Activated T-helper 2 cell treated with anti-CD3 and anti-CD28 coated beads, Interferon-gamma antibody, Interleukin-2, Interleukin-4, amounts not matched to agents 10 μg/mL and 5 μg/mL and 100 μg/mL, durations not matched to agents 14 hours and 24 hours and 36 hours (primary cell): Measurements from ENCODE around the gene CYP2W1. TPM values are rescaled to one million over a fixed set of nuclear protein-coding genes. Genes with fewer than 3 reads are reported as not detected.

ENCODE experiments used
- DNase-seq: peaks from one replicate; pipeline ENCODE4 v3.0.0; 2021; ENCODE audit warnings: low spot score
- H3K27ac Mint-ChIP-seq: one replicate; pipeline ENCODE4 v1.8.0; 2021; ENCODE audit warnings: mixed read lengths
- H3K27me3 Mint-ChIP-seq: one replicate; pipeline ENCODE4 v1.8.0; 2021; ENCODE audit warnings: low read depth, mixed read lengths
- H3K36me3 Mint-ChIP-seq: one replicate; pipeline ENCODE4 v1.8.0; 2021; ENCODE audit warnings: low read depth, mixed read lengths
- H3K4me1 Mint-ChIP-seq: one replicate; pipeline ENCODE4 v1.8.0; 2021; ENCODE audit warnings: low read depth, mixed read lengths
- H3K4me3 Mint-ChIP-seq: one replicate; pipeline ENCODE4 v1.8.0; 2021; ENCODE audit warnings: low read depth, mild to moderate bottlenecking, moderate library complexity, mixed read lengths
- H3K9me3 Mint-ChIP-seq: one replicate; pipeline ENCODE4 v1.8.0; 2021; ENCODE audit warnings: mixed read lengths
- intact Hi-C: fragments of 100-400 bp; cut with micrococcal nuclease; formaldehyde crosslinking; loops from one replicate; pipeline ENCODE4 v1.15.1; 2023
- total RNA-seq: library from RNA; stranded (reverse); gene quantifications from 2 replicates; pipeline ENCODE4 v1.2.3, GENCODE V29; 2022

Gene CYP2W1
- total RNA-seq, 1 donor from 2014 or later: not detected

GRCh38 chr7:1005303-1005702 is 22.3 kb downstream of the CYP2W1 start:
- no peak overlapping the region for H3K4me3 Mint-ChIP-seq
- no peaks in the 10 kb centered on the region for H3K9me3 Mint-ChIP-seq
- H3K27ac Mint-ChIP-seq: no peak overlapping the region
- DNase-seq: no peak
- no peaks in the 10 kb centered on the region for H3K4me1 Mint-ChIP-seq
- H3K27me3 Mint-ChIP-seq: no peaks in the 10 kb centered on the region
- intact Hi-C loops: no loop called here
- H3K36me3 Mint-ChIP-seq: peaks cover 2% of the 10 kb centered on the region

GRCh38 chr7:1007901-1008300 is 24.9 kb downstream of the CYP2W1 start:
- H3K9me3 Mint-ChIP-seq: no peaks in the 10 kb centered on the region
- H3K36me3 Mint-ChIP-seq: no peaks in the 10 kb centered on the region
- H3K4me1 Mint-ChIP-seq: no peaks in the 10 kb centered on the region
- no peak for DNase-seq
- no peak overlapping the region for H3K27ac Mint-ChIP-seq
- H3K4me3 Mint-ChIP-seq: no peak overlapping the region
- intact Hi-C loops: no loop called here
- H3K27me3 Mint-ChIP-seq: no peaks in the 10 kb centered on the region

GRCh38 chr7:1008733-1009363 is 25.9 kb downstream of the CYP2W1 start:
- H3K36me3 Mint-ChIP-seq: no peaks in the 10 kb centered on the region
- no peaks in the 10 kb centered on the region for H3K4me1 Mint-ChIP-seq
- H3K9me3 Mint-ChIP-seq: no peaks in the 10 kb centered on the region
- H3K4me3 Mint-ChIP-seq: no peak overlapping the region
- H3K27ac Mint-ChIP-seq: no peak overlapping the region
- no peaks in the 10 kb centered on the region for H3K27me3 Mint-ChIP-seq
- intact Hi-C loops: no loop called here
- no peak for DNase-seq

GRCh38 chr7:1009747-1010146 is 26.8 kb downstream of the CYP2W1 start:
- no peaks in the 10 kb centered on the region for H3K36me3 Mint-ChIP-seq
- DNase-seq: no peak

GRCh38 chr7:1010226-1010625 is 27.2 kb downstream of the CYP2W1 start:
- Mint-ChIP-seq H3K4me3 (no peak overlapping the region), H3K4me1 (no peaks in the 10 kb centered on the region), H3K9me3 (no peaks in the 10 kb centered on the region), H3K36me3 (no peaks in the 10 kb centered on the region), H3K27me3 (no peaks in the 10 kb centered on the region), H3K27ac (no peak overlapping the region)
- DNase-seq: no peak
- intact Hi-C loops: no loop called here

More at GRCh38 chr7:1009747-1010146, 26.8 kb downstream of the CYP2W1 start:
- no peak overlapping the region for H3K4me3 Mint-ChIP-seq
- H3K27me3 Mint-ChIP-seq: no peaks in the 10 kb centered on the region
- intact Hi-C loops: no loop called here
- H3K4me1 Mint-ChIP-seq: no peaks in the 10 kb centered on the region
- H3K9me3 Mint-ChIP-seq: no peaks in the 10 kb centered on the region
- H3K27ac Mint-ChIP-seq: no peak overlapping the region

GRCh38 chr7:1011297-1012003 is 28.5 kb downstream of the CYP2W1 start:
- intact Hi-C loops: no loop called here
- no peaks in the 10 kb centered on the region for H3K36me3 Mint-ChIP-seq
- H3K4me1 Mint-ChIP-seq: no peaks in the 10 kb centered on the region
- H3K27ac Mint-ChIP-seq: peak overlapping the region; percentile 38
- DNase-seq: no peak
- no peaks in the 10 kb centered on the region for H3K9me3 Mint-ChIP-seq
- H3K27me3 Mint-ChIP-seq: no peaks in the 10 kb centered on the region
- no peak overlapping the region for H3K4me3 Mint-ChIP-seq

- H3K27ac Mint-ChIP-seq: no peak overlapping the region
- intact Hi-C loops: no loop called here
- no peaks in the 10 kb centered on the region for H3K4me1 Mint-ChIP-seq
- no peak for DNase-seq
- no peak overlapping the region for H3K4me3 Mint-ChIP-seq
- H3K36me3 Mint-ChIP-seq: no peaks in the 10 kb centered on the region
- H3K27me3 Mint-ChIP-seq: no peaks in the 10 kb centered on the region
- H3K9me3 Mint-ChIP-seq: no peaks in the 10 kb centered on the region
These were observed 29.2 kb downstream of the CYP2W1 start for GRCh38 chr7:1012004-1012715.

- H3K9me3 Mint-ChIP-seq: no peaks in the 10 kb centered on the region
- no peaks in the 10 kb centered on the region for H3K4me1 Mint-ChIP-seq
- H3K27me3 Mint-ChIP-seq: no peaks in the 10 kb centered on the region
- DNase-seq: no peak
- no peak overlapping the region for H3K4me3 Mint-ChIP-seq
- intact Hi-C loops: no loop called here
- no peak overlapping the region for H3K27ac Mint-ChIP-seq
- no peaks in the 10 kb centered on the region for H3K36me3 Mint-ChIP-seq
These were observed 29.7 kb downstream of the CYP2W1 start for GRCh38 chr7:1012716-1013095.

- H3K9me3 Mint-ChIP-seq: no peaks in the 10 kb centered on the region
- H3K4me3 Mint-ChIP-seq: no peak overlapping the region
- intact Hi-C loops: no loop called here
These were observed 30.6 kb downstream of the CYP2W1 start for GRCh38 chr7:1013581-1013980.

GRCh38 chr7:1014681-1015080 is 31.7 kb downstream of the CYP2W1 start:
- Mint-ChIP-seq H3K27me3 (no peaks in the 10 kb centered on the region), H3K4me1 (no peaks in the 10 kb centered on the region), H3K36me3 (peaks cover 3% of the 10 kb centered on the region), H3K4me3 (no peak overlapping the region), H3K27ac (no peak overlapping the region), H3K9me3 (no peaks in the 10 kb centered on the region)
- intact Hi-C loops: no loop called here
- no peak for DNase-seq

More at GRCh38 chr7:1013581-1013980, 30.6 kb downstream of the CYP2W1 start:
- Mint-ChIP-seq H3K27ac (no peak overlapping the region), H3K36me3 (peaks cover 3% of the 10 kb centered on the region), H3K27me3 (no peaks in the 10 kb centered on the region), H3K4me1 (no peaks in the 10 kb centered on the region)
- no peak for DNase-seq

- intact Hi-C loops: no loop called here
These were observed 32.5 kb downstream of the CYP2W1 start for GRCh38 chr7:1015196-1016121.

More at GRCh38 chr7:1015196-1016121, 32.5 kb downstream of the CYP2W1 start:
- Mint-ChIP-seq H3K9me3 (no peaks in the 10 kb centered on the region), H3K36me3 (peaks cover 3% of the 10 kb centered on the region), H3K27me3 (no peaks in the 10 kb centered on the region), H3K27ac (no peak overlapping the region), H3K4me1 (no peaks in the 10 kb centered on the region), H3K4me3 (no peak overlapping the region)
- DNase-seq: no peak
